Measurements from ENCODE around the gene CABLES1.

- no peak for TF ChIP-seq ZNF221 (tag by site-specific recombination; IDR thresholded peaks at IDR 0.05; ENCODE audit: borderline replicate concordance)
- TF ChIP-seq CTCF (tag by site-specific recombination; IDR thresholded peaks at IDR 0.05), result no peak
- TF ChIP-seq ZSCAN18 (tag by site-specific recombination; IDR thresholded peaks at IDR 0.05), result no peak
- TF ChIP-seq ZNF266 (tag by site-specific recombination; IDR thresholded peaks at IDR 0.05; ENCODE audit: low read depth), result no peak
- no peak for TF ChIP-seq ZBTB7A (tag by site-specific recombination; IDR thresholded peaks at IDR 0.05; ENCODE audit: low read depth)
- no peak for TF ChIP-seq ZBTB48 (tag by site-specific recombination; IDR thresholded peaks at IDR 0.05)
- no peak for TF ChIP-seq ZNF585B (tag by site-specific recombination; IDR thresholded peaks at IDR 0.05)
- no peak for TF ChIP-seq ZNF792 (tag by site-specific recombination; IDR thresholded peaks at IDR 0.05)
- TF ChIP-seq ZNF24 (tag by site-specific recombination; IDR thresholded peaks at IDR 0.05), result no peak
- TF ChIP-seq ZEB2 (tag by site-specific recombination; IDR thresholded peaks at IDR 0.05), result no peak
- TF ChIP-seq PATZ1 (tag by site-specific recombination; IDR thresholded peaks at IDR 0.05), result no peak
These were observed 95.4 kb downstream of the CABLES1 start for GRCh38 chr18:23230686-23231085.
